GM21423 (cell line): Measurements from ENCODE around the gene CCDC78.

Source experiments
- ATAC-seq: cut with Tn5 transposase; IDR thresholded peaks from one replicate; pipeline ENCODE4 v1.9.1; 2021; ENCODE audit warnings: mild to moderate bottlenecking, moderate library complexity; ENCODE audit not compliant: unreplicated experiment

CCDC78 gene

GRCh38 chr16:725463-726187 is 618 bp downstream of the CCDC78 start:
- ATAC-seq: no peak

- no peak for ATAC-seq
Measured at GRCh38 chr16:725041-725376, 1.2 kb downstream of the CCDC78 start.

- no peak for ATAC-seq
Measured at GRCh38 chr16:724188-725040, 1.8 kb downstream of the CCDC78 start.

GRCh38 chr16:723695-724094 is 2.5 kb downstream of the CCDC78 start:
- ATAC-seq: no peak

- ATAC-seq: no peak
Measured at GRCh38 chr16:722835-723633, 3.2 kb downstream of the CCDC78 start.

DNA sequence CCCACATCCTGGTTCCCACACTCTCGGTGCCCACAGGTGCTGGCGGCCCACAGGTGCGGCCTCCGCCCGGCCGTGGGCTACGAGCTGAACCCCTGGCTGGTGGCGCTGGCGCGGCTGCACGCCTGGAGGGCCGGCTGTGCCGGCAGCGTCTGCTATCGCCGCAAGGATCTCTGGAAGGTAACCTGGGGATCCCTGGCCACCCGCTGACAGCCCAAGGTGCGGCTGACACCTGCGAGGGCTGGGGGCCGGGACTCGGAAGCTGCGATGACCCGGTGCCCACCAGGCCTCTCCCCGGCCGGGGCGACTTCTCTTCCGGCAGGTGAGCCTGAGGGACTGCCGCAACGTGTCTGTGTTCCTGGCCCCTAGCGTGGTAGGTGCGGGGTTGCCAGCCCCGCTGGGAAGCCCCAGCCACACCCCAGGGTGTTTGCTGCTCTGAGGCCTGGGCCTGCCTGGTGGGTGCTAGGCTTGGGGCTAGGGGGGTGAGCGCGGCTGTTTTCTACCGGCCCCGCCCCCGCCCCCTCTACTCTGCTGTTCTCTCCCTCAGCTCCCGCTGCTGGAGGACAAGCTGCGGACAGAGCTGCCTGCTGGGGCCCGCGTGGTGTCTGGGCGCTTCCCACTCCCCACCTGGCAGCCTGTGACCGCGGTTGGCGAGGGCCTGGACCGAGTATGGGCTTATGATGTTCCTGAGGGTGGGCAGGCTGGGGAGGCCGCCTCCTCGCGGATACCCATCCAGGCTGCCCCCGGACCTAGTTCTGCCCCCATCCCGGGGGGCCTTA is 4.3 kb downstream of the CCDC78 start:
- ATAC-seq: no peak

GRCh38 chr16:720990-721764 is 5.1 kb downstream of the CCDC78 start, which contains the start of gene ANTKMT:
Gene ANTKMT, plus strand, starts transcription at chr16:721146. Its CDS starts 129 bp downstream, at chr16:721275.
- ATAC-seq: peak; percentile 67

- ATAC-seq: peak; percentile 10
Measured at GRCh38 chr16:720447-720989, 5.7 kb downstream of the CCDC78 start.

GRCh38 chr16:719815-720446 is 6.3 kb downstream of the CCDC78 start:
- no peak for ATAC-seq

DNA sequence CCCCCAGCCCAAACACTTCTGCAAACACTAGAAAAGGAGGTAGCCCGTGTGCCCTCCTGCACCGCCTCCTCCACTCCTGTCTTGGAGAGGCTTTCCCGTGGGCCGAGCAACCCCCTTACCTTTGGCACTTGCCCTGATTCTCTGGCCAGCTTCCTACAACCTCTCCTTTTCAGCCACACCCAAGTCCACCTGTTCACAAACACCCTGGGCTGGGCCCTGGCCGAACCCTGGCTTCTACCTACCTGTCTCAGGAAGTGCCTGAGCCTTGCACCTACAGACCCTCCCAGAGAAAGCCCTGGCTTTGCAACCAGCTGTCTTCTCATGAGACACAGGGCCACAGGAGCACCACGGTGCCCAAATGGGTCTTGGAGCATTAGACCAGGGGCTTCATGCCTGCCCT is 7.3 kb downstream of the CCDC78 start:
- no peak for ATAC-seq

GRCh38 chr16:718389-718788 is 7.9 kb downstream of the CCDC78 start:
- no peak for ATAC-seq

GRCh38 chr16:717450-718245 is 8.6 kb downstream of the CCDC78 start:
- no peak for ATAC-seq

- no peak for ATAC-seq
Measured at GRCh38 chr16:716768-717325, 9.4 kb downstream of the CCDC78 start.

DNA sequence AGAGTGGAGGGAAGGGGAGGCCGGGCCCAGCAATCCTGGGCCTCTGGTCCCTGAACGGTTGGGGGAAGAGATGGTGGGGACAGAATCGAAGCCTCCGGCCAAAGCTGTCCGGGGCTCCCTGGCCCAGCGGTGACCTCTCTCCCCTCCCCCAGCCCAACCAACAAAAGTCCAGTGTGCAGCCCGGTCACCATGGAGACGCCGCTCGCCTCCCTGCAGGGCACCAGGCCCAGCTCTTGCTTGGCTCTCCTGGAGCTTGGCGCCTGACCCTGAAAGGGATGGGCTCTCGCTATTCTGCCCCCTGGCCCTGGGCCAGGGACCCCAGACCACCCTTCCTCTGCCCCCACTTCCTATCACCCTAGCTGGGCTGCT is 10.1 kb downstream of the CCDC78 start:
- ATAC-seq: no peak

GRCh38 chr16:715477-716199 is 10.6 kb downstream of the CCDC78 start:
- ATAC-seq: no peak

DNA sequence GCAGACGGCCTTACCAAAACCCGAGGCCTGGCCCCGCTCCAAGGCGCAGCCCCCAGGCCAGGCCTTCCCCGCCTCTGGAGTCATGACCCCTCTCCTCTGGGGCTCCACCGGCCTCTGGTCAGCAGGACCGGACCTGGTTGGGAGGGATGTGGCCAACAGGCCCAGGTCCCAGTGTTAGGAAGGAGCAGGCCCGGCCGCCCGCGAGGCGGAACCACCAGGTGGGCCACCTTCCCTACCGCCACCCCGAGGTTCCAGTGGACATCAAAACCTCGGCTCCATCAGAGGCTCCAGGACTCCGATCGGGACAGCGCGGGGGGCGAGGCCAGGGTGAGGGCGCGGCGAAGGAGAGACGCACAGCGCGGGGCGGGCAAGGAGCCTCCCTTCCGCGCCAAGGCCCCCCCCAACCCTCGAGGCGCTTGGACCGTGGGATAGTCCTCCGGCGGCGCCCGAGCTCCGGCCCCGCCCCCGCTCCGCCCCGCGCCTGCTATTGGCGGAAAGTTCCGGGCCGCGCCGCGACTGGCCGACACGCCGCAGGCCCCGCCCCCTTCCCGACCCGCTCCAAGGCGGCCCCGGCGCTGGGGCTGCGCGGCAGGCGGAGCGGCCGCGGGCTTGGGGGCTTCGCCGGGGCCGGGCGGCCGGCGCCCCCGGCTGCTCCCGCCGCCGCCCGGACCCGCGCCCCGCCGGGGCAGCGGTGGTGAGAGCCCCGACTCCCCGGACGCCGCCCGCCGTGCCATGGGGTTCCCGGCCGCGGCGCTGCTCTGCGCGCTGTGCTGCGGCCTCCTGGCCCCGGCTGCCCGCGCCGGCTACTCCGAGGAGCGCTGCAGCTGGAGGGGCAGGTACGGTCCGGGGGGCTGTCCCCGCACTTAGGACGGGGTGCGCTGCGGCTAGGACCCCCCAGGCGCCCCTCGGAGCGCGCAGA is 11.4 kb downstream of the CCDC78 start, which contains the start of gene METRN:
Gene METRN, plus strand, starts transcription at position 561 of the 919 bp plus-strand sequence. Its CDS starts 172 bp downstream, at position 733.
- peak; percentile 70 for ATAC-seq
